Hematopoietic multipotent progenitor cell (in vitro differentiated cells): ENCODE data around the gene C1orf116. TPM values are rescaled to one million over a fixed set of nuclear protein-coding genes. Genes with fewer than 3 reads are reported as not detected.

ENCODE experiments used
- DNase-seq, 3 donors: peaks; one replicate each; pipeline ENCODE4 v3.0.0-alpha.2; 2011 to 2015; ENCODE audit warnings: low read depth in 2 of 3, low spot score in 2 of 3
- total RNA-seq: library from RNA; depleted of rRNA; stranded (reverse); fragments of >200 nt; gene quantifications from one replicate; pipeline ENCODE4 v1.2.3, GENCODE V29; 2012

The C1orf116 gene
- under 0.01 TPM for total RNA-seq

GRCh38 chr1:207032528-207033017 is at the start of gene C1orf116:
Gene C1orf116, minus strand, starts transcription at chr1:207032756. Its CDS starts 5,158 bp downstream, at chr1:207027598.
- DNase-seq, result no peak

- DNase-seq, result no peak
Measured at GRCh38 chr1:207081806-207082205, 49.2 kb upstream of the C1orf116 start.

- DNase-seq, result no peak
Measured at GRCh38 chr1:207081088-207081487, 48.5 kb upstream of the C1orf116 start.

GRCh38 chr1:207079706-207080241 is 47.2 kb upstream of the C1orf116 start:
- no peak for DNase-seq

DNA sequence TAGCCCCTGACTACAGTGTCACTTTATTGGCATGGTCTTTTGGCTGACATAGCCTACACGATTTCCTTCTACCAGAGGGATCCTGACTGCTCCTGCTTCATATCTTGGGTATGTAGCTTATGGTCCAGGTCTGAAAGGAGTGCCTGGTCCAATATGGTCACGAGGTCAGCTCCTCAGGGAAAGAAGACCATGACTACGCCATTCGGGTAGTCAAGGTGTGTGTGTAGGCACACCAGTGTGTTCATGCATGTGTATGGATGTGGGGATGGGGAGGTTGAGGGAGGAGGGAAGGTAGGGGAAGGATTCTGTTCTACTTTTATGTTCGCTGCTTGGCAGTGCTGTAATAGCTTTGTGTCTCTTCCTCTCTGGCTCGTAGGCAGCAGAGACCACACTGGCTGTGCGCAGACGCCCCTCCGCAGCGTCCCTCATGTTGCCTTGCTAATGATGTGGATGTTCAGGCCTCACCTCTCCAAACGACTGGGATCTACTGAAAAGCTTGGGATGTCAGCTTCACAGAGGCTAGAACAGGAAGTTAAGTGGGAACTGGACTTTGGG is 46.1 kb upstream of the C1orf116 start:
- DNase-seq, result no peak

- peak; percentile 46 to 90 (median 77) for DNase-seq
Measured at GRCh38 chr1:207077470-207078377, 45.2 kb upstream of the C1orf116 start.

GRCh38 chr1:207077012-207077411 is 44.5 kb upstream of the C1orf116 start:
- DNase-seq, result no peak

DNA sequence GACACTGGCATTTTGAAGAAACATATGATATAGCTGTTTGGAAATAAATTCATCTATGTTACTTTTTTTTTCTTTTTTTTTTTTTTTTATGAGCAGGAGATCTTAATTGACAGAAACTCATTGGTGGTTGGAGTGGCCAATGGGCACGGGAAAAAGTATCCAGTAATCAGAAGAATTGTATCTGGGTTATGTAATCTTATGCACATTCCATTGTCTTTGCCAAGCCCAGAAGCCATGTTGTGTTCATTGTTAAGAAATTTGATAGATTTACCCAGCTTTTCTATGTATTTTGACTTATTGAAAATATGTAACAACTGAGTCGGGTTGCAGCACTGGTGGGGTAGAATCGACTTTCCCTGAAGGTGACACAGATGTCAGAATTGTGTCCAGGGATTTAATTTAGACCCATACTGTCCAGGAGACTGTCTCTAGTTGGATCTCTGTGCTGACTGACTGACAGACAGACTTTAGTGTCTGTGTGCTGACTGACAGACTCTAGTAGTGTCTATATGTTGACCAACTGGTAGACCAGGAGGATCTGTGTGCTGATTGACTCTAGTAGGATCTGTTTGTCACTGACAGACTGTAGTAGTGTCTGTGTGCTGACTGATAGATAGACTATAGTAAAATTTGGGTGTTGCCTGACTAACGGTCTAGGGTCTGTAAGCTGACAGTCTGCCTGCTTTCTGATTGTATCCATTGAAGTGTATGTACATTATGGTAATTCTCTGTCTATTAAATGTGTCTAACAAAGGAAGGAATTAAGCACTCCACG is 43.8 kb upstream of the C1orf116 start:
- no peak for DNase-seq

DNA sequence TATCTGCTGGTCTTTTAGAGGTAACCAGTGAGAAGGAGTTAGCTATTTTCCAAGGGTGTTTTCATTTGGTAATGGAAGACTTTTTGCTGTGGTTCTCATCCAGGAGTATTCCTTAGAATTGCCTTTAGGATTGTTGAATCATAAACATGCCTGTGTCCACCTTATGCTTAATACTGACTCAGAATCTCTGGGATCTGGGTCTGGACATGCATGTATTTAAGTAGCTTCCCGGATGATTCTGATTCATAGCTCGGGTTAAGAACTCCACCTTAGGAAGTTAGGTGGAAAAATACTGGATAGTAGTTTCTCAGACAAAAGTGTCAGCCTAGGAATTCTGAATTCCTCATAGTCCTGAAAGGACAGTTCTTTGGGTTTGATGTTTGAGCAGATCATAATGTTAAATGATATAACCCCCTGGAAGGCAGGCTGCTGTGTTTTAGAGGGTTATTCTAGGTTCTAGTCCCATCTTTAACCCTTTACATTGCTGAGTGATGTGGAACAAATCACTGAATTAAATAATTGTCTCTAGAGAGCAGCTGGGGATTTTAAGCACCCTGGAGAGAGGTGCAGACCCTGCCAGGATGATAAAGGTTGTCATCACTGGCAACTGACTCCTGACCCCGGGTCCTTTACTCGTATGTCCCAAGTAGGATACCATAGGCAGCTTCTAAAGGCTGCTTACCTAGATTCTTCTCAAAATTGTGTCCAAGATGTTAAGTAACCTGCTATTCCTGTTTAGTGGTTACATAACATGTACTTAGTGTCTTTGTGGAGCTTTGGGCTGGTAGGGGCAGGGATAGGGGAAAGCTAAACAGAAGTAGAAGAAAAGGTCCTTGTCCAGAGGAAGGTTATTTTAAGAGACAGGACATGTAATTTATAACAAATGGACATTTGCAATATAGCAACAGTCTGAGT is 41.6 kb upstream of the C1orf116 start:
- DNase-seq, result no peak

GRCh38 chr1:207072233-207072632 is 39.7 kb upstream of the C1orf116 start:
- DNase-seq, result peak in 1 of 3 donors; percentile 71

- no peak for DNase-seq
Measured at GRCh38 chr1:207071426-207071825, 38.9 kb upstream of the C1orf116 start.

- DNase-seq, result peak in 1 of 3 donors; percentile 75
Measured at GRCh38 chr1:207070811-207071210, 38.3 kb upstream of the C1orf116 start.

- peak in 1 of 3 donors; percentile 31 for DNase-seq
Measured at GRCh38 chr1:207069858-207070506, 37.4 kb upstream of the C1orf116 start.

DNA sequence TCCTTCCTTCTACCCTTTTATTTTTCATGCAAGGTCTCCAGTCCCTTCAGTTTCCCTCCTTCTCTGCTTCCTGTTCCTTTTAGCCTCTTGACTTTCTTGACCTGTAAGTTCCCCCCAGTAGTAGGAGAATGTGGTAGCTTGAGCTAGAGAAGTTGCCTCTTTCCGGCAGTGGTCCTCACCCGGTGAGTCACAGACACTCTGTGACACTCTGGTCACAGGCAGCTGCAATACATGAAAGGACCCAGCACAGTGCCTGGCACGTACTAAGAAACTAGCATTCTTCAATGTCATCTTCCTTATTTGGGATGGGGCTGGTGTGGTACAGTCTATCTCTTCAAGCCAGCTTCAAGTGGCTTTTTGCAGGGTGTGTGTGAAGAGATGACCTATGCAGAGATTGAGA is 36.5 kb upstream of the C1orf116 start:
- no peak for DNase-seq

GRCh38 chr1:207067665-207068064 is 35.1 kb upstream of the C1orf116 start:
- DNase-seq, result no peak

DNA sequence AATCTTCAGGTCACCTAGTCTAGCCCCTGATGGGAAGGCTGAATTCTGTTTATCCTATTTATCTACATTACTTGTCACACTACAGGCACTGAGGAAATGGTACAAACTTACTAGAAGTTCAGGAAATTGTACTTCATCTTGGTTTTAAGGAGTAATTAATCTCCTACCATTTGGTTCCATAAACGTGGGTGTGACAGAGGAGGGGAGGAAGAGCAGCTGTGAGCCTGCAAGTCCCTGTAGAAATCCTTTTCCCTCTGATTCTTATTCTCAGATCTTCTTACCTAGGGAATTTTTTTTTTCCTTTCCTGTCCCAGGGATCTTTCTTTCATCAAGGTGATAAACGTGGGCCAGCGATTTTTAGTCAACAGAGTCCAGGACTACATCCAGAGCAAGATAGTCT is 34.6 kb upstream of the C1orf116 start:
- DNase-seq, result no peak

GRCh38 chr1:207064561-207064960 is 32.0 kb upstream of the C1orf116 start:
- no peak for DNase-seq

- no peak for DNase-seq
Measured at GRCh38 chr1:207063014-207063413, 30.5 kb upstream of the C1orf116 start.

DNA sequence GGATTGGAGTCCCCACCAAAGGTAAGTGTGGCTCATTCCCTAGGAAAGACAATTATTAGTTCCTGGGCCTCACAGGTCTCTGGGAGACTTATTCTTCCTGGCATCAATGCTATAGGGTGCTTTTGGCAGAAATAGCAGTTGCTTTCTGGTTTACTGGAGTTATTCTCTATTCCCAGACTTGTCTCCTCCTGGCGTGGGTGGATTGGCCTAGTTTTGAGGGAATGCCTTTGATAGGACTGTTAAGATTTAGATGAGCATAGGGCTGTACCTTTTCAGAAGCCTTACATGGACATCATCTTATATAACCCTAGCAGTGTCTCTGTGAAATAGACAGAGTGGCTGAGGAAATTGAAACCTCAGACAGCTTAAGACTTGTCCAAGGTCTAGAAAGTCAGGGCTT is 29.5 kb upstream of the C1orf116 start:
- no peak for DNase-seq
